ENCODE measurements around the gene ERC1. TPM values are rescaled to one million over a fixed set of nuclear protein-coding genes. Genes with fewer than 3 reads are reported as not detected.

The ERC1 gene
- polyA plus RNA-seq, 4 donors = 36.8 to 40.8 (median 37.5) TPM

- no peak for DNase-seq (ENCODE audit: low read depth in 4 of 4, low spot score in 3 of 4)
Measured at GRCh38 chr12:1518591-1519516, 527.8 kb downstream of the ERC1 start.

- DNase-seq (ENCODE audit: low read depth in 4 of 4, low spot score in 3 of 4) = no peak
Measured at GRCh38 chr12:1519642-1520041, 528.6 kb downstream of the ERC1 start.

GRCh38 chr12:1523046-1523445, 532.0 kb downstream of the ERC1 start:
- DNase-seq (ENCODE audit: low read depth in 4 of 4, low spot score in 3 of 4) = no peak

GRCh38 chr12:1523558-1524050, 532.6 kb downstream of the ERC1 start:
- DNase-seq (ENCODE audit: low read depth in 4 of 4, low spot score in 3 of 4) = no peak

GRCh38 chr12:1525858-1526257, 534.8 kb downstream of the ERC1 start:
- no peak for DNase-seq (ENCODE audit: low read depth in 4 of 4, low spot score in 3 of 4)

GRCh38 chr12:1527789-1528188, 536.8 kb downstream of the ERC1 start:
- no peak for DNase-seq (ENCODE audit: low read depth in 4 of 4, low spot score in 3 of 4)

- no peak for DNase-seq (ENCODE audit: low read depth in 4 of 4, low spot score in 3 of 4)
Measured at GRCh38 chr12:1528791-1529190, 537.8 kb downstream of the ERC1 start.

GRCh38 chr12:1529228-1529861, 538.3 kb downstream of the ERC1 start:
- no peak for DNase-seq (ENCODE audit: low read depth in 4 of 4, low spot score in 3 of 4)

GRCh38 chr12:1529862-1530591, 539.0 kb downstream of the ERC1 start:
- DNase-seq (ENCODE audit: low read depth in 4 of 4, low spot score in 3 of 4) = no peak

GRCh38 chr12:1530592-1531152, 539.6 kb downstream of the ERC1 start:
- DNase-seq (ENCODE audit: low read depth in 4 of 4, low spot score in 3 of 4) = no peak

- DNase-seq (ENCODE audit: low read depth in 4 of 4, low spot score in 3 of 4) = no peak
Measured at GRCh38 chr12:1531153-1531653, 540.2 kb downstream of the ERC1 start.

- DNase-seq (ENCODE audit: low read depth in 4 of 4, low spot score in 3 of 4) = no peak
Measured at GRCh38 chr12:1531654-1532374, 540.8 kb downstream of the ERC1 start.

- DNase-seq (ENCODE audit: low read depth in 4 of 4, low spot score in 3 of 4) = no peak
Measured at GRCh38 chr12:1532375-1533165, 541.5 kb downstream of the ERC1 start.

- DNase-seq (ENCODE audit: low read depth in 4 of 4, low spot score in 3 of 4) = no peak
Measured at GRCh38 chr12:1533205-1533601, 542.2 kb downstream of the ERC1 start.

- DNase-seq (ENCODE audit: low read depth in 4 of 4, low spot score in 3 of 4) = no peak
Measured at GRCh38 chr12:1533602-1534304, 542.7 kb downstream of the ERC1 start.

GRCh38 chr12:1534748-1535147, 543.7 kb downstream of the ERC1 start:
- DNase-seq (ENCODE audit: low read depth in 4 of 4, low spot score in 3 of 4) = no peak

- no peak for DNase-seq (ENCODE audit: low read depth in 4 of 4, low spot score in 3 of 4)
Measured at GRCh38 chr12:1536817-1537216, 545.8 kb downstream of the ERC1 start.

GRCh38 chr12:1539135-1539534, 548.1 kb downstream of the ERC1 start:
- no peak for DNase-seq (ENCODE audit: low read depth in 4 of 4, low spot score in 3 of 4)

GRCh38 chr12:1540690-1541089, 549.7 kb downstream of the ERC1 start:
- DNase-seq (ENCODE audit: low read depth in 4 of 4, low spot score in 3 of 4) = no peak

Data from right renal pelvis (tissue), 4 donors.